Activated T-cell treated with anti-CD3 and anti-CD28 coated beads for 24 hours (primary cell): ENCODE data around the gene TNFRSF6B.
"Not testable (repeated sequence)": the region's sequence is repeated elsewhere in the genome, so short reads cannot be mapped to it uniquely, and the experiment has no call there.

Experiments used
- DNase-seq: peaks from one replicate; pipeline ENCODE4 v3.0.0-alpha.2; 2020; ENCODE audit warnings: low read depth

Gene TNFRSF6B

DNA sequence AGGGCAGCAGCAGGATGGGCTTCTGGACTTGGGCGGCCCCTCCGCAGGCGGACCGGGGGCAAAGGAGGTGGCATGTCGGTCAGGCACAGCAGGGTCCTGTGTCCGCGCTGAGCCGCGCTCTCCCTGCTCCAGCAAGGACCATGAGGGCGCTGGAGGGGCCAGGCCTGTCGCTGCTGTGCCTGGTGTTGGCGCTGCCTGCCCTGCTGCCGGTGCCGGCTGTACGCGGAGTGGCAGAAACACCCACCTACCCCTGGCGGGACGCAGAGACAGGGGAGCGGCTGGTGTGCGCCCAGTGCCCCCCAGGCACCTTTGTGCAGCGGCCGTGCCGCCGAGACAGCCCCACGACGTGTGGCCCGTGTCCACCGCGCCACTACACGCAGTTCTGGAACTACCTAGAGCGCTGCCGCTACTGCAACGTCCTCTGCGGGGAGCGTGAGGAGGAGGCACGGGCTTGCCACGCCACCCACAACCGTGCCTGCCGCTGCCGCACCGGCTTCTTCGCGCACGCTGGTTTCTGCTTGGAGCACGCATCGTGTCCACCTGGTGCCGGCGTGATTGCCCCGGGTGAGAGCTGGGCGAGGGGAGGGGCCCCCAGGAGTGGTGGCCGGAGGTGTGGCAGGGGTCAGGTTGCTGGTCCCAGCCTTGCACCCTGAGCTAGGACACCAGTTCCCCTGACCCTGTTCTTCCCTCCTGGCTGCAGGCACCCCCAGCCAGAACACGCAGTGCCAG, at the start of gene TNFRSF6B:
Gene TNFRSF6B, plus strand, starts transcription at position 25 of the 729 bp plus-strand sequence. Its CDS starts 116 bp downstream, at position 141.
- no peak for DNase-seq

GRCh38 chr20:63648190-63648589, 48.3 kb upstream of the TNFRSF6B start:
- DNase-seq: no peak

GRCh38 chr20:63648895-63649589, 47.4 kb upstream of the TNFRSF6B start:
- DNase-seq: no peak

DNA sequence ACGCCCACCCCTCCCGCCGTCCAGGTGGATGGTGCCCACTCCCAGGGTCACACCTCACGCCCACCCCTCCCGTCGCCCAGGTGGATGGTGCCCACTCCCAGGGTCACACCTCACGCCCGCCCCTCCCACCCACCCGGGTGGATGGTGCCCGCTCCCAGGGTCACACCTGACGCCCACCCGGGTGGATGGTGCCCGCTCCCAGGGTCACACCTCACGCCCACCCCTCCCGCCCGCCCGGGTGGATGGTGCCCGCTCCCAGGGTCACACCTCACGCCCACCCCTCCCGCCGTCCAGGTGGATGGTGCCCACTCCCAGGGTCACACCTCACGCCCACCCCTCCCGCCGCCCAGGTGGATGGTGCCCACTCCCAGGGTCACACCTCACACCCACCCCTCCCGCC, 46.0 kb upstream of the TNFRSF6B start:
- DNase-seq: not testable (repeated sequence)

- no peak for DNase-seq
Observed at GRCh38 chr20:63651942-63652191, 44.6 kb upstream of the TNFRSF6B start.

DNA sequence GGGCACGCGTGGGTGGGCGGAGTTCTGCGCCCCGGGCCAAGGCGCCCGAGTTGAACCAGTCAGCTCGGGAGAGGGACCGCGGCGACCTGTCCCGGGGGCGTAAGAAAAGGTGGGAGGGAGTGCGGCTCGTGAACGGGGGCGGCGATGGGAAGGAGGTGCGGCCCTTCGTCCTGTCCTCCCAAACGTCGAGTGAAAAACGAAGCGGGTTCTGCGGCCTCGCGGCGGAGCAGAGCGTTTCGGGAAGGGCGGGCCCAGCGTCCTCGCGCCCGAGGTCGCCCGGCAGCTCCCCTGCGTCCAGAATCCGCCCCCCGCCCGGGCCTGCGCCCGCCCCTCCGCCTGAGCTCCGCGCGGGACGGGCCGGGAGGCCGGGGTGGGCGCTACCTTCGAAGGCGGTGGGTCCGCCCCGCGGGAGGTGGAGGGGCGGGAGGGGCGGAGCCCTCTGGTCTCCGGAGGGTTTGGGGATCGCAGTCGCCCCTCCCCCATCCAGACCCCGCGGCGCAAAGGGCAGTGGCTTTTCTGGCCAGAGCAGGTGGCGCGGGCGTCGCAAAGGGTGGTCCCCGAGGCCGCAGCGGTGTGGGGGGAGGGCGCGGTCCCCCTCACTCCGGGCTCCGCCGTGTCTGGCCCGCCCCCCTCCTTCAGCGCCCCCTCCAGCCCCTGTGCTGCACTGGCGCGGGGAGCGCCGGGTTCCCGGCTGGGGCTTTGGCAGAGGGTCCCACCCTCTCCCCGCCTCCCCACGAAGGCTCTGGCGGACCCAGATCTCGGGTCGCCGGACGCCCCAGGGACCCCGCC, 44.1 kb upstream of the TNFRSF6B start:
- DNase-seq: no peak

DNA sequence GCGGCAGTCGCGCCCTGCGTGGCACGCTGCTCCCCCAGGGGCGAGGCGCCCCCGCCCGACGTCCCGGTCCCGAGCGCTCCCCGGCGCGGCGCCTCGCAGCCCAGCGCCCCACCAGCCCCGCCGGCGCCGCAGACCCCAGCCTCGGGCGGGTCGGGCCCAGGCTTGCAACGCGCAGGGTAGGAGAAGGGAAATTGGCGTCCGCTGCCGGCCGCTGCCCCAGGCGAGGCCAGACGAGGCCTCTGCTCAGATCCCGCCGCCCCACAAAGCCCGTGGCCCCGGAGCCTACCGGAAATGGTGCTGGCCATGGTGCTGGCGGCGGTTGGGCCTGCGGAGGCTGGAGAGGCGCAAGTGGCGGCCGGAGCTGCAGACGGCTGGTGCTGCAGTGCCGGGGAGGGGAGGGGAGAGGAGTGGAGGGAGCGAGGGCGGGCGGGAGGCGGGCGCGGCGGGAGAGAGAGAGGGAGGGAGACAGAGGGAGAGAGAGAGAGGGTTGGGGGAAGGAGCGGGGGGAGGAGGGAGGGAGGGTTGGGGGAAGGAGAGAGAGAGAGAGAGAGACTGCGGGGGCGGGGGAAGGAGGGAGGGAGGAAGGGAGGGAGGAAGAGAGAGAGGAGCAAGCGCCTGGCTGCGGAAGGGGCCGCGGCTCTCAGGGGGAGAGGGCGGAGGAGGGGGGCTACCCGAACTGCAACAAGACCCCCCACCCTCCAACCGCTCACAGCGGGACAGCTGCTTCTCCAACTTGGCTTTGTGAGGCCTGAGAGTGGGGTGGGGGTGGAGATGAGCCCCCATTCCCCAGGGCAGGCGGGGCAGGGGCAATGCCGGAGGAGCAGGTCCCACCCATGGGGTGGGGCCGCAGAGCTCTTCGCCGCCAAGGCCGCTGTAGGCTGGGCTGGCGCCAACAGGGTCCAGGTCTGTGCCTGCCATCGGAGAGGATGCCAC, 43.1 kb upstream of the TNFRSF6B start, which contains the start of gene STMN3:
Gene STMN3, minus strand, starts transcription at position 384 of the 933 bp plus-strand sequence. Its CDS starts 79 bp downstream, at position 305.
- DNase-seq: peak; percentile 55

DNA sequence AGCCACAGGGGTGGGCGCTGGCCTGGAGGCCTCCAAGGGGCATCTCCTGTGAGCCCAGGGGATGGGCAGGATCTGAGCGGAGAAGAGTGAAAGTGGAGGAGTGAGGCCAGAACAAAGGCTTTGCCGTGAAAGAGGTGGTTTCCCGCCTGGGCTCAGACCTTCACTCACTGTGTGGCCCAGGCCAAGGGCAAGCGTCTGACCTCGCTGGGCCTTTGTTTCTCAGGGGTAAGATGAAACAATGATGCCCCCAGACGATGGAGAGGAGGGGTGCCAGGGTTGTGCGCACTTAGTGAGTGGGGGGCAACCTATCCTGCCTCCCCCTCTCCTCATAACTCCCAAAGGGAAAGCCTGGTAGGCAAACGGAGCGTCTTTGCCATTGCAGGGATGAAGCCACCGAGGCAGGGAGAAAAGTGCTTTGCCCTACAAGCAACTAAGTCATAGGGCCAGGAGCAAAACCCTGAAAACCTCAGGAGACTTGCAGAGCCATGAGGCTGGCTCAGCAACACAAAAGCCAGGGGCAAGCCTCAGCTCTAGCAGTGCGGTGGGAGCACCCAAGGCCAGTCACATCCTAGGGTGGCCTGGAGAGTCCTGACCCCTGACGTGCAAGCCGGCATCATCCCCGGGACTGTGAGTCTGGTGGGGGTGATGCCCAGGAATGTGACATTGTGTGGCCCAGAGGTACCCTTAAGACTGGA, 42.3 kb upstream of the TNFRSF6B start:
- no peak for DNase-seq

GRCh38 chr20:63655249-63655648, 41.2 kb upstream of the TNFRSF6B start:
- DNase-seq: no peak

GRCh38 chr20:63656451-63656850, 40.0 kb upstream of the TNFRSF6B start:
- DNase-seq: no peak

DNA sequence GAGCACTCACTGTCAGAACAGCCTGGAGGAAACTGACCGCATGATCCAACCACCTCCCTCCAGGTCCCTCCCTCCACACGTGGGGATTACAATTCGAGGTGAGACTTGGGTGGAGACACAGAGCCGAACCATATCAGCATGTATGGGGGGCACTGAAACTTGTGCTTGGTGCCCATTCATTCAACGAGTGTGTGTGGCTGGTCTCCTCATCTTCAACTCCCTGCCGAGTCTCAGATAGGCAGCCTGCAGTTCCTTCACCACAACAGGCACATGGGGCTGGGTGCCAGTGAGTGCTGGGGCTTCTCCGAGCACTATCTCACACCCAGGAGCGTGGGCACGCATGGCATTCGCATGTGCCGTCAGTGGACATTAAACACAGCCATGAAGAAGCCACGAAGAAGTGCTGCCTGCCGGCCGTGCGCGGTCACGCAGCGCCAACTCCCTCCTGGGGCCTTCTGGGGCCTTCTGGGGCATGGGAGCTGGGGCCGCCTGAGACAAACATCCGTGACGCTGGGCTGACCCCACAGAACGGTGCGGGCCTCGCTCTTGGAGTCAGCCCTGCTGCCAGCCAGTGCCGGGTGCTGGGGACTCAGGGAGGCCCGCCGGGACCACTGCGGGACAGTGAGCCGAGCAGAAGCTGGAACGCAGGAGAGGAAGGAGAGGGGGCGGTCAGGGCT, 39.1 kb upstream of the TNFRSF6B start:
- DNase-seq: no peak

- DNase-seq: peak; percentile 88
Observed at GRCh38 chr20:63657937-63658748, 38.3 kb upstream of the TNFRSF6B start, which contains the start of gene RTEL1. Gene RTEL1, plus strand, starts transcription at chr20:63658312. Its CDS starts 1,091 bp downstream, at chr20:63659403.

GRCh38 chr20:63658749-63659187, 37.7 kb upstream of the TNFRSF6B start:
- DNase-seq: no peak

DNA sequence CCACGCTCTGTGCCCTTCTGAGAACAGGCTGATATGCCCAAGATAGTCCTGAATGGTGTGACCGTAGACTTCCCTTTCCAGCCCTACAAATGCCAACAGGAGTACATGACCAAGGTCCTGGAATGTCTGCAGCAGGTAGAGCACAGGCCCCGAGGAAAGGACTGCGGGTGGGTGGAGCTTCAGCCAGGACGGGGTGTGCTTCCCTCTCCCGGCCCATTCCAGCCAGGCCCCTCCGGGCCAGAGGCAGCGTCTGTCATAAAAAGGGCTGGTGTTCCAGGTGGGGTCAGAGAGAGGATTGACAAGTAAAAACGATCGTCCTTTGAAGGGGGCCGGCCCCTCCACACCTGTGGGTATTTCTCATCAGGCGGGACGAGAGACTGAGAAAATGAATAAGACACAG, 37.1 kb upstream of the TNFRSF6B start:
- DNase-seq: no peak

GRCh38 chr20:63660174-63660573, 36.3 kb upstream of the TNFRSF6B start:
- DNase-seq: not testable (repeated sequence)

GRCh38 chr20:63660622-63661021, 35.8 kb upstream of the TNFRSF6B start:
- DNase-seq: no peak

GRCh38 chr20:63661108-63661507, 35.3 kb upstream of the TNFRSF6B start:
- no peak for DNase-seq

- no peak for DNase-seq
Observed at GRCh38 chr20:63661959-63662812, 34.3 kb upstream of the TNFRSF6B start.

DNA sequence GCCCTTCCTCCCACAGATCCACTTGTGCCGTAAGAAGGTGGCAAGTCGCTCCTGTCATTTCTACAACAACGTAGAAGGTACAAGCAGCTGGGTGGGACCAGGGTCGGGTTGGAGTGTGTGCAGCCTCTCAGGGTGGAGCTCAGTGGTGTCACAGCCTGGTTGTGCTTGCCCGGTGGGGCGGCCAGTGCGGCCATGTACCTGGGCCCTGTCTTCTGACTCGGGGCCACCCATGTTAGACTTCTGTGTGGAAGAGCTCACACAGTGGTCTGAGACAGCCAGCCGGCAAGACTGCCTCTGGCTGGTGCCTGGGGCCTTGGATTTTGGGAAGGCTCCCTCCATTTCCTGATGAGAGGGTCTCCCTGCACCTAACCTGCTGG, 33.7 kb upstream of the TNFRSF6B start:
- no peak for DNase-seq
